Neural crest cell (in vitro differentiated cells): ENCODE measurements around the gene TALDO1. TPM values are rescaled to one million over a fixed set of nuclear protein-coding genes. Genes with fewer than 3 reads are reported as not detected.

Source experiments
- DNase-seq: peaks from one replicate; pipeline ENCODE4 v3.0.0; 2021; ENCODE audit warnings: low read depth, mixed read lengths, low spot score
- H3K27ac Mint-ChIP-seq: one replicate; pipeline ENCODE4 v1.8.0; 2021; ENCODE audit warnings: mild to moderate bottlenecking, mixed read lengths; ENCODE audit not compliant: unreplicated experiment
- H3K27me3 Mint-ChIP-seq: 2 replicates; pipeline ENCODE4 v1.8.0; 2021; ENCODE audit warnings: low read depth, mild to moderate bottlenecking, mixed read lengths
- H3K36me3 Mint-ChIP-seq: 2 replicates; pipeline ENCODE4 v1.8.0; 2021; ENCODE audit warnings: low read depth, mild to moderate bottlenecking, mixed read lengths
- H3K4me1 Mint-ChIP-seq: 2 replicates; pipeline ENCODE4 v1.8.0; 2021; ENCODE audit warnings: mixed read lengths
- H3K4me3 Mint-ChIP-seq: one replicate; pipeline ENCODE4 v1.8.0; 2021; ENCODE audit warnings: mild to moderate bottlenecking, mixed read lengths
- H3K9me3 Mint-ChIP-seq: 2 replicates; pipeline ENCODE4 v1.8.0; 2021; ENCODE audit warnings: mixed read lengths
- CTCF ChIP-seq: fragments of 200-600 bp; sonication (generic); conservative IDR thresholded peaks from 2 replicates; pipeline ENCODE4 v1.5.0; 2021; ENCODE audit warnings: antibody characterized with exemption, mild to moderate bottlenecking
- total RNA-seq: library from RNA; stranded (reverse); gene quantifications from 2 replicates; pipeline ENCODE4 v1.2.1, GENCODE V29; 2021

The TALDO1 gene
- total RNA-seq, 1 donor from 2014 or later, result 154 TPM

DNA sequence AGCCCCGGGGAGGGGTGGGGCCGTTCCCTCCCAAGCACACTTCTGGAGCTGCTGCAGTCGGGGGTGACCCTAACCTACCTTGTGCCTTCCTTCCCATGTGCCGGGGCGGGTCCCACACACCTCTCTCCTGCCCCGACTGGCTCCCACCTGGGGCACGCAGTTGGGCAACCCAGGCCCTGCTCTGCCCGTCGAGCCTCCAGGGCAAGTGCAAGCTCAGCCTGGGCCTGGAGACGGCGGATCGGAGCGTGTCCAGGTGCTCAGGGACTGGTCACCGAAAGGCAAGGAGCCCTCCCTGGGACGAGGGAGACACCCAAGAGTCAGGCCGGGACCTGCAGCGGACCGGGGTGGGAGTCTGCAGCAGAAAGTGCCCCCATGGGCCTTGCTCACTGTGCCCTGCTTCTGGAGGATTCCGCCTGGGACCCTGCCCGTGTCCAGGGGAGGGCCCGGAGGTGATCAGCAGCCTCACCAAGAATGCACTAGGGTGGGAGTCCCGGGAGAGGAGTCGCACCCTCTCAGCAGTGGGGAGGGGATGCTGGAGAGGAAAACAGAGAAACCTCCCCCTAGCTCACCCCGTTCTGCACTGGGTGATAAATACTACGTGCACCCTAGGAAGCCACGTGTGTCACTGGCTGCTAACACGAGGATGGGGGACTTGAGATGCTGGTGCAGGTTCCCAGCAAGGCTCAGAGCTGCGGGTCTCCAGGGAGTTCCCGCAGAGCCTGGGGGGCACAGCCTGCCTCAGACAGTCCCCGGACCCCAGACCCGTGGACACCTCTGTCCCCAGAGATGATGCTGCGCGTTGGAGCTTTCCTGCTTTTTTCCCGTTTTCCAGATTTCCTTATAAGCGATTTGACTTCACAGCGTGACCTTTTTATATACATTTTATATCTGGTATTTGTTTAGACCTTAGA, 35.3 kb downstream of the TALDO1 start:
- TF ChIP-seq CTCF, result no peak
- Mint-ChIP-seq H3K4me1 (peaks cover 15% of the 10 kb centered on the region), H3K9me3 (no peaks in the 10 kb centered on the region), H3K27me3 (peaks cover 6% of the 10 kb centered on the region), H3K36me3 (no peaks in the 10 kb centered on the region), H3K4me3 (peak overlapping the region; percentile 70), H3K27ac (no peak overlapping the region)
- DNase-seq, result no peak

- no peaks in the 10 kb centered on the region for H3K36me3 Mint-ChIP-seq
- TF ChIP-seq CTCF, result peak; percentile 84
- peaks cover 15% of the 10 kb centered on the region for H3K4me1 Mint-ChIP-seq
- peak; percentile 77 for DNase-seq
- peak overlapping the region; percentile 70 for H3K4me3 Mint-ChIP-seq
- H3K27ac Mint-ChIP-seq, result no peak overlapping the region
- H3K27me3 Mint-ChIP-seq, result peaks cover 6% of the 10 kb centered on the region
- no peaks in the 10 kb centered on the region for H3K9me3 Mint-ChIP-seq
Measured at GRCh38 chr11:783581-784015, 36.3 kb downstream of the TALDO1 start.

DNA sequence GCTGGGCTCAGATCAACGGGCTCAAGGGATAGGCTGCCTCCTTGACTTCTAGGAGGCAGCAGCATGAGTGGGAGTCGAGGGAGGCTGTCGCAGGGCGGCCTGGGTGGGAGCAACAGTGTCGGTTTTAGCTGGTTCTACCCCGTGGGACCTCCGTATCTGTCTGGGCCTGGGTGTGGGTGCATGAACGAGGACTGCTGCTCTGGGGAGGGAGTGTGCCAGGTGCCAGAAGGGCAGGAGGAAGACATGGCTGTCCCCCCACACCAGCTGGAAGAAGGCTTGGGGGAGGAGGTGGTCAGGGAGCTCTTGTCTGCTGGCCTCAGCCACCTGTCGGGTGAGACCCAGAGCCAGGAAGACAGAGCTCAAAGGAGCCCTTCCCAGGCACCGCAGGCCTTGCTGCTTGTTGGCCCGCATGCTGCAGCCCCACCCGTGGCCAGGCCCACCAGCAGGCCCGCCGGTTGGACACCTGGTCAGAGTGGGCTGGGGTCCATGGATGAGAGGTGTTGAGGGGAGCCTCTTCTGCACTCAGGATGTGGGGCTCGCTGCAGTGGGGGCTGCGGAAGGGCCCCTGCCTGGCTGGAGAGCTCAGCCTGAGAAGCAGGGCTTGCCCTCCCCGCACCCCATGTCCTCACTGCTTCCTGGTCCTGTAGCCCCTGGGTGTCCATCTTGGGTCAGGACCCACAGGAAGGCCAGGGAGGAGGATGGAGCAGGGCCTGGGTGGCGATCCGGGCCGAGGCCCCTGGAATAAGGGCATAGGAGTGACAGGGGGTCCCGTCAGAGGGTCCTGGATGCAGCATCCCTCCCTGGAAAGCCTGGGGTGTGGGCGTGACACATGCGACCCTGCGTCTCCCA, 39.2 kb downstream of the TALDO1 start:
- Mint-ChIP-seq H3K36me3 (no peaks in the 10 kb centered on the region), H3K27me3 (peaks cover 6% of the 10 kb centered on the region), H3K27ac (no peak overlapping the region)

DNA sequence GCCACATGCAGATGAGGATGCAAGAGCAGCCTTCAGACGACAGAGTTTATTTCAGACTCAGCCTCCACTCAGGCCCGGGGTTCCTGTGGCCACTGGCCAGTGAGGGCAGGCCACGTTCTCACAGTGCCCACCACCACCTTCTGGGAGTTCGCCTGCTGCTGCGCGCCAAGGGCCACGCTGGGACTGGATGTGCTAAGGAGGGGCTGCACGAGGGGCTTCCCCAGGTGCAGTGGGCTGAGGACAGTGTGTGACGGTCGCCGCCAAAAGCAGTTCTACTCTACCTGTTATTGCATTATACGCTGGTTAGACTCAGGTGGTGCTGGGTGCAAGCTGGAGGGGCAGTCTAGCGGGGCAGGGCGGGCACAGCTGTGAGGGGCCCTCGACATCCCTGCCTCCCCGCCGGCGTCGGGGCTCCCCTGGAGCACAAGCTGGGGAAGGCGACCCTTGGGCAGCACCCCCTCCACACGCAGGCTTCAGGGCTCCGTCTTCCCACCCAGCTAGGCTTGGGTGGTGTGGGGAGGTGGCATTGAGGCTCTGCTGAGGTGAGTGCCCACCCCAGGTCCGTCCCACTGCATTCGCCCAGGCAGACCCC, 39.9 kb downstream of the TALDO1 start:
- TF ChIP-seq CTCF, result no peak
- no peak for DNase-seq
- Mint-ChIP-seq H3K4me1 (peaks cover 8% of the 10 kb centered on the region), H3K9me3 (no peaks in the 10 kb centered on the region), H3K36me3 (no peaks in the 10 kb centered on the region), H3K27ac (no peak overlapping the region), H3K27me3 (peaks cover 6% of the 10 kb centered on the region), H3K4me3 (no peak overlapping the region)

More for the DNA sequence above, 39.2 kb downstream of the TALDO1 start:
- no peak for TF ChIP-seq CTCF
- no peaks in the 10 kb centered on the region for H3K9me3 Mint-ChIP-seq
- peaks cover 8% of the 10 kb centered on the region for H3K4me1 Mint-ChIP-seq
- no peak for DNase-seq
- peak overlapping the region; percentile 68 for H3K4me3 Mint-ChIP-seq

GRCh38 chr11:788009-788640, 40.9 kb downstream of the TALDO1 start:
- DNase-seq, result no peak
- H3K9me3 Mint-ChIP-seq, result no peaks in the 10 kb centered on the region
- H3K4me1 Mint-ChIP-seq, result peaks cover 8% of the 10 kb centered on the region
- no peak overlapping the region for H3K4me3 Mint-ChIP-seq
- peaks cover 6% of the 10 kb centered on the region for H3K27me3 Mint-ChIP-seq
- TF ChIP-seq CTCF, result peak; percentile 19
- no peaks in the 10 kb centered on the region for H3K36me3 Mint-ChIP-seq
- no peak overlapping the region for H3K27ac Mint-ChIP-seq
